ENCODE measurements around the gene IL2RG. TPM values are rescaled to one million over a fixed set of nuclear protein-coding genes. Genes with fewer than 3 reads are reported as not detected.

IL2RG gene
- total RNA-seq, 1 donor = not detected

DNA sequence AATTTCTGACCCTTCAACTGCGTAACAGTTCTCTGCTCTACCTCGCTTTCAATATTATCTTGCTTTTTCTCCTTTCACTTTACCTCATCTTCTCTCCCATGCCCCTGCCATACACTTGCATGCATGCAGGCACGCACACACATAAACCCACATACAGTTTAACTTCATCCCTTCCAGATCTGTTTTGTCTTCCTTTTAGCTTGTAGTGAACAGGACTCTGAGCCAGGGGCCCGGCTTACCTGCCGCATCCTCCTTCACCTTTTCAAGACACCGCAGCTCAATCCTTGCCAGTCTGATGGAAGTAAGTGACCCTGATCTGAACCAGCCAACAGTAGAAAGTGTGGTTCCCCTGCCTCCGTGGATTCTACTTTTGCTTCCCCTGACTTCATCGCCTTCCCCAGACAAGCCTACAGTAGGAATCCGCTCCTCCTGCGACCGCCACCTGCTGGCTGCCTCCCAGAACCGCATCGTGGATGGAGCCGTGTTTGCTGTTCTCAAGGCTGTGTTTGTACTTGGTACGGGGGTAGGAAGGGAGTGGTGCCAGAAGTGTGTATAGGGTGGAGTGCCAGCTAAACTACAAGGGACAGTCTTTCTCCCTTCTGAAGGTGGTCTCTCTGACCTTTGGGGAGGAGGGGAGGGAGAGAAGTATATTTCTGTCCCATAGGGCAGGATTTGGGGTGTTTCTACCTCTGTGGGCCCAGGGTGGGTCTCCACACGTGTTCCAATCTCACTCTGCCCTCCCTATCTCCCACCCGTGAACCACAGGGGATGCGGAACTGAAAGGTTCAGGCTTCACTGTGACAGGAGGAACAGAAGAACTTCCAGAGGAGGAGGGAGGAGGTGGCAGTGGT lies 17.8 kb upstream of the IL2RG start:
- DNase-seq (ENCODE audit: low read depth) = peak; percentile 51
- TF ChIP-seq, protein P1, sequence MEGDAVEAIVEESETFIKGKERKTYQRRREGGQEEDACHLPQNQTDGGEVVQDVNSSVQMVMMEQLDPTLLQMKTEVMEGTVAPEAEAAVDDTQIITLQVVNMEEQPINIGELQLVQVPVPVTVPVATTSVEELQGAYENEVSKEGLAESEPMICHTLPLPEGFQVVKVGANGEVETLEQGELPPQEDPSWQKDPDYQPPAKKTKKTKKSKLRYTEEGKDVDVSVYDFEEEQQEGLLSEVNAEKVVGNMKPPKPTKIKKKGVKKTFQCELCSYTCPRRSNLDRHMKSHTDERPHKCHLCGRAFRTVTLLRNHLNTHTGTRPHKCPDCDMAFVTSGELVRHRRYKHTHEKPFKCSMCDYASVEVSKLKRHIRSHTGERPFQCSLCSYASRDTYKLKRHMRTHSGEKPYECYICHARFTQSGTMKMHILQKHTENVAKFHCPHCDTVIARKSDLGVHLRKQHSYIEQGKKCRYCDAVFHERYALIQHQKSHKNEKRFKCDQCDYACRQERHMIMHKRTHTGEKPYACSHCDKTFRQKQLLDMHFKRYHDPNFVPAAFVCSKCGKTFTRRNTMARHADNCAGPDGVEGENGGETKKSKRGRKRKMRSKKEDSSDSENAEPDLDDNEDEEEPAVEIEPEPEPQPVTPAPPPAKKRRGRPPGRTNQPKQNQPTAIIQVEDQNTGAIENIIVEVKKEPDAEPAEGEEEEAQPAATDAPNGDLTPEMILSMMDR (IDR thresholded peaks at IDR 0.05; ENCODE audit: insufficient read depth, low read length) = peak; percentile 75
- no peak overlapping the region for H3K4me3 ChIP-seq (ENCODE audit: low read depth, low read length)

DNA sequence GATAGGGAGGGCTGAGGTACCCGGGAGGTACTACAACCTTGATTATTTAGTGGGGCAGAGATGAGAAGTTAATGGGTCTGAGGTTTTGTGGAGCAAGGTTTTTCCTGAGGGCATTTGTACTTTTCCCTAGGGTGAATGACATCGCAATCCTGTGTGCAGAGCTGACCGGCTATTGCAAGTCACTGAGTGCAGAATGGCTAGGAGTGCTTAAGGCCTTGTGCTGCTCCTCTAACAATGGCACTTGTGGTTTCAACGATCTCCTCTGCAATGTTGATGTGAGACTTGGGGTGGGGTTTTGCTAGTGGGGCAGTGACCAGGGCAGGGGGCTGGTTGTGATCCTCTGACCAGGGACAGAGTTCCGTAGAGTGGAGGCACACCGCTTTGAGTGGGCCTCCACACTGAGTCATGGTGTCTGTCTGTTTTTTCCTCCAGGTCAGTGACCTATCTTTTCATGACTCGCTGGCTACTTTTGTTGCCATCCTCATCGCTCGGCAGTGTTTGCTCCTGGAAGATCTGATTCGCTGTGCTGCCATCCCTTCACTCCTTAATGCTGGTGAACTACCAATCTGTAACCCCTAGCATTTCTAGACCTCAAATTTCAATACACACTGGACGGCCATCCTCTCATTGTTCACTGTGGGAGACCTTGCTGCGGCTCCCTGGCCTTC lies 16.9 kb upstream of the IL2RG start:
- TF ChIP-seq, protein P1 (IDR thresholded peaks at IDR 0.05; ENCODE audit: insufficient read depth, low read length) = no peak

DNA sequence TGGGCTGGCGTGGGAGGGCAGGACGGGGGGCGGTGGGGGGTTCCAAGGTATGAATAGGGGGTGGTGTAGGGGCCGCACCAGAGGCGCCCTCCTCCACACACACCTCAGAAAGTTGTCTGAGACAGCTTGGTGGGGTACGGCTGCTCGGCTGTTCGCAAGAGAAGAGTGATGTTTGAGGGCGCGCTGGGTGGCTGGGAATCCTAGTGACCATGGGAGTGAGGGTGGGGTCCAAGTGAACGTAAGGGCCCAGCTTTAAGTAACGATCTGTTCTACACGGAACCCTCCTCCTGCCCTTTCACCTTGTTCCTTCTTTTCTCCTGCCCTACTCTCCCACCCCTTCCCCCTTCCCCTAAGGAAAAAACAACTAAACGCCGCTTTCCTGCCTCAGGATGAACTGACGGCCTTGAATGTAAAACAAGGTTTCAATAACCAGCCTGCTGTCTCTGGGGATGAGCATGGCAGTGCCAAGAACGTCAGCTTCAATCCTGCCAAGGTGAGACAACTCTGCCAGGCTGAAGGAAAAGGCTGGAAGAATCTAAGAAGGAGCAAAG lies 7.7 kb upstream of the IL2RG start:
- DNase-seq (ENCODE audit: low read depth) = peak; percentile 3
- TF ChIP-seq, protein P1 (IDR thresholded peaks at IDR 0.05; ENCODE audit: insufficient read depth, low read length) = no peak
- peak overlapping the region; percentile 72 for H3K4me3 ChIP-seq (ENCODE audit: low read depth, low read length)

More for the DNA sequence above, 16.9 kb upstream of the IL2RG start:
- peak; percentile 16 for DNase-seq (ENCODE audit: low read depth)
- H3K4me3 ChIP-seq (ENCODE audit: low read depth, low read length) = no peak overlapping the region

DNA sequence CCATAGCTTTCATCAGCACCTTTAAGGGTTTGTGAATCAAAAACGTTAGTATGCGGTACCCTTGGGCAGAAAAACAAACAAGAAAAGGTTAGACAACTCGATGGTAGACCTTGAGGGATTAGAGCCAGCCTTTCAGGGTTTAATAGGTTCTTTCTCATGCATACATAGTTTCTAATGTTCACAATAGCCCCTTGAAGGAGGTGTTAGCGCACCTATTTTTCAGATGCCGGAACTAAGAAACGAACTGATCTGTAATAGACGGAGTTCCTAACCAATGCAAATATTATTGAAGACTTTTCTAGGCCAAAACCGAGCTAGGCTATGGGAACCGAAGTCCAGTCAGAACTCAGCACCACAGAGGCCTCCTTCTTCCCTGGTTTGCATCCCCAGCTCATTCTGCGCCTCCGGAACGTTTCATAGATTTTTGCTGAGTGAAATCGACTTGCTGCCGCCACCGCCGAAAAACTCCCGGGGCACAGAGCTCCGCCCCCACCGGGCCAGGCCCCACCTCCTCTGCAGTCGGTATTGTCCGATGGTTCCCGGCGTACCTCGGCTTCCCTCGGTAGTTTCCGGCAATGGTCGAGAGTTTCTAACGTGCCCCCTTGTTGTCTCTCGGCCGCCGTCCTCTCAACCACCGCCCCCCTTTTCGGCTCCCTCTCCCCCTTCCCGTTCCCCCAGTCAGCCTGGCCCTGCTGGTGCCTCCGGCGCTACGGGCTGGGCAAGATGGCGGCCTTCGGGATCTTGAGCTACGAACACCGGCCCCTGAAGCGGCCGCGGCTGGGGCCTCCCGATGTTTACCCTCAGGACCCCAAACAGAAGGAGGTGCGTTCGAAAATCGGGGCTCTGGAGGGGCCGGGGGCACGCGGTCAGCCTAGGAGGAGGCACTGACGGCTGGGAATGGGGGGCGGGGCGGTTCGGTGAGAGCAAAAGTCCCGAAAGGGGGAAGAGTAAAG lies 6.9 kb upstream of the IL2RG start, which contains the start of gene MED12:
MED12 (plus strand) TSS at position 565 of the 953 bp plus-strand sequence; CDS start at position 724, 159 bp downstream.
- TF ChIP-seq, protein P1 (IDR thresholded peaks at IDR 0.05; ENCODE audit: insufficient read depth, low read length) = no peak

DNA sequence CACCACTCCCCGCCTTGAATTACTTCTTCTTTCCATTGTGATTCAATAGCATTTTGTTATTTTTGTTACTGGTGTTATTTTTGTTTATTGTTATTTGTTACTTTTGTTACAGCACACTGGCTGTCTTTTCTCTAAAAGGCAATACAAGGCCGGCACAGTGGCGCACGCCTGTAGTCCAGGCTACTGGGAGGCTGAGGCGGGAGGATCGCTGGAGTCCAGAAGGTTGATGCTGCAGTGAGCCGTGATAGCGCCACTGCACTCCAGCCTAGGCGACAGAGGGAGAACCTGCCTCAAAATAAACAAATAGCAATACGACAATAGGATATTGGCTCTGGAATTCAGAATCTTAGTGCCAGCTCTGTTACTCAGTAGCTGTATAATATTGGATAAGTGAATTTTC lies 6.0 kb upstream of the IL2RG start:
- TF ChIP-seq, protein P1 (IDR thresholded peaks at IDR 0.05; ENCODE audit: insufficient read depth, low read length) = no peak
- DNase-seq (ENCODE audit: low read depth) = no peak
- H3K4me3 ChIP-seq (ENCODE audit: low read depth, low read length) = no peak overlapping the region

More for the DNA sequence above, 6.9 kb upstream of the IL2RG start, which contains the start of gene MED12:
- DNase-seq (ENCODE audit: low read depth) = peak; percentile 75
- peak within 1 kb of the TSS; percentile 72 for H3K4me3 ChIP-seq (ENCODE audit: low read depth, low read length)
